H9 (cell line): ENCODE results near the gene DAB2IP. TPM values are rescaled to one million over a fixed set of nuclear protein-coding genes. Genes with fewer than 3 reads are reported as not detected.

Experiments
- DNase-seq: peaks from one replicate; pipeline ENCODE4 v3.0.0-alpha.2; 2017
- H2AFZ ChIP-seq: one replicate; pipeline ENCODE4 v1.6.1; 2013; ENCODE audit warnings: mild to moderate bottlenecking, low read length, control low read depth, moderate library complexity
- H2AK5ac ChIP-seq: 2 replicates; pipeline ENCODE4 v1.6.1; 2013; ENCODE audit warnings: low read length, control low read depth, mixed read lengths; ENCODE audit not compliant: insufficient read length
- H2BK120ac ChIP-seq: one replicate; pipeline ENCODE4 v1.6.1; 2013; ENCODE audit warnings: low read depth, mild to moderate bottlenecking, low read length, control low read depth, inconsistent platforms; ENCODE audit not compliant: poor library complexity, severe bottlenecking
- H2BK12ac ChIP-seq: 2 replicates; pipeline ENCODE4 v1.6.1; 2013; ENCODE audit warnings: low read length, control low read depth, mixed read lengths, low read depth; ENCODE audit not compliant: insufficient read length
- H2BK15ac ChIP-seq: 2 replicates; pipeline ENCODE4 v1.6.1; 2013; ENCODE audit warnings: low read depth, low read length, control low read depth
- H2BK20ac ChIP-seq: one replicate; pipeline ENCODE4 v1.6.1; 2013; ENCODE audit warnings: low read depth, mild to moderate bottlenecking, low read length, control low read depth, inconsistent platforms; ENCODE audit not compliant: poor library complexity, severe bottlenecking
- H2BK5ac ChIP-seq: 2 replicates; pipeline ENCODE4 v1.6.1; 2013; ENCODE audit warnings: low read length, control low read depth, mixed read lengths; ENCODE audit not compliant: insufficient read length
- H3K14ac ChIP-seq: 2 replicates; pipeline ENCODE4 v1.6.1; 2013; ENCODE audit warnings: low read length, control low read depth; ENCODE audit not compliant: insufficient read depth
- H3K18ac ChIP-seq: 2 replicates; pipeline ENCODE4 v1.6.1; 2013; ENCODE audit warnings: low read depth, mild to moderate bottlenecking, mixed read lengths, low read length, control low read depth; ENCODE audit not compliant: insufficient read length
- H3K23ac ChIP-seq: 2 replicates; pipeline ENCODE4 v1.6.1; 2013; ENCODE audit warnings: low read length, control low read depth, mixed read lengths, low read depth; ENCODE audit not compliant: insufficient read length
- H3K23me2 ChIP-seq: 2 replicates; pipeline ENCODE4 v1.6.1; 2013; ENCODE audit warnings: low read depth, mild to moderate bottlenecking, mixed read lengths, low read length, control low read depth; ENCODE audit not compliant: insufficient read length, poor library complexity, severe bottlenecking
- H3K27ac ChIP-seq: 2 replicates; pipeline ENCODE4 v1.5.1; 2013; ENCODE audit warnings: low read length, control low read depth, mixed read lengths, low read depth; ENCODE audit not compliant: insufficient read length
- H3K27me3 ChIP-seq: 2 replicates; pipeline ENCODE4 v1.6.1; 2013; ENCODE audit warnings: low read length, control low read depth, inconsistent platforms; ENCODE audit not compliant: insufficient read depth
- H3K4ac ChIP-seq: 2 replicates; pipeline ENCODE4 v1.6.1; 2013; ENCODE audit warnings: low read depth, mild to moderate bottlenecking, control low read depth, inconsistent platforms, low read length, moderate library complexity
- H3K4me1 ChIP-seq: 2 replicates; pipeline ENCODE4 v1.6.1; 2013; ENCODE audit warnings: low read length, control low read depth, inconsistent platforms; ENCODE audit not compliant: insufficient read depth
- H3K4me2 ChIP-seq: 2 replicates; pipeline ENCODE4 v1.6.1; 2013; ENCODE audit warnings: low read length, control low read depth, mixed read lengths; ENCODE audit not compliant: insufficient read length, insufficient read depth
- H3K56ac ChIP-seq: 2 replicates; pipeline ENCODE4 v1.6.1; 2013; ENCODE audit warnings: low read depth, mild to moderate bottlenecking, mixed read lengths, low read length, control low read depth; ENCODE audit not compliant: insufficient read length
- H3K79me1 ChIP-seq: 2 replicates; pipeline ENCODE4 v1.6.1; 2013; ENCODE audit warnings: low read depth, mild to moderate bottlenecking, moderate library complexity, low read length, control low read depth, inconsistent platforms; ENCODE audit not compliant: insufficient read depth, poor library complexity, severe bottlenecking
- H3K79me2 ChIP-seq: 2 replicates; pipeline ENCODE4 v1.6.1; 2013; ENCODE audit warnings: low read length, control low read depth, inconsistent platforms; ENCODE audit not compliant: insufficient read depth
- H3K9ac ChIP-seq: 2 replicates; pipeline ENCODE4 v1.6.1; 2013; ENCODE audit warnings: low read length, control low read depth, mixed read lengths; ENCODE audit not compliant: insufficient read length; ENCODE audit errors: extremely low read depth
- H3K9me3 ChIP-seq: one replicate; pipeline ENCODE4 v1.6.1; 2013; ENCODE audit warnings: low read depth, low read length, inconsistent platforms; ENCODE audit not compliant: control insufficient read depth
- H3T11ph ChIP-seq: one replicate; pipeline ENCODE4 v1.6.1; 2013; ENCODE audit warnings: mild to moderate bottlenecking, low read length, control low read depth, inconsistent platforms
- H4K20me1 ChIP-seq: one replicate; pipeline ENCODE4 v1.6.1; 2013; ENCODE audit not compliant: control insufficient read depth, insufficient read length, insufficient read depth
- H4K5ac ChIP-seq: 2 replicates; pipeline ENCODE4 v1.6.1; 2013; ENCODE audit warnings: low read depth, mild to moderate bottlenecking, mixed read lengths, low read length, control low read depth; ENCODE audit not compliant: insufficient read length
- H4K8ac ChIP-seq: replicated peaks from 2 replicates; pipeline ENCODE4 v1.6.1; 2013; ENCODE audit warnings: low read length, control low read depth, mixed read lengths, low read depth; ENCODE audit not compliant: insufficient read length
- H4K91ac ChIP-seq: 2 replicates; pipeline ENCODE4 v1.6.1; 2013; ENCODE audit warnings: low read depth, mild to moderate bottlenecking, moderate library complexity, mixed read lengths, low read length, control low read depth; ENCODE audit not compliant: insufficient read length
- H3K27ac Mint-ChIP-seq, 3 experiments: 2 replicates in 2 of 3; 3 replicates in 1 of 3; pipeline ENCODE4 v1.8.0; 2020 to 2021; ENCODE audit warnings: mixed read lengths in 3 of 3, mild to moderate bottlenecking in 1 of 3, moderate library complexity in 1 of 3
- H3K27me3 Mint-ChIP-seq: 2 replicates; pipeline ENCODE4 v1.8.0; 2021; ENCODE audit warnings: low read depth, mild to moderate bottlenecking, moderate library complexity, mixed read lengths
- H3K36me3 Mint-ChIP-seq, 3 experiments: 2 replicates in 2 of 3; 3 replicates in 1 of 3; pipeline ENCODE4 v1.8.0; 2020 to 2021; ENCODE audit warnings: low read depth in 3 of 3, mixed read lengths in 3 of 3; ENCODE audit not compliant: insufficient read depth in 1 of 3
- H3K4me1 Mint-ChIP-seq, 2 experiments: 2 replicates each; pipeline ENCODE4 v1.8.0; 2020; ENCODE audit warnings: mixed read lengths in 2 of 2
- H3K4me3 Mint-ChIP-seq, 2 experiments: 2 replicates in 1 of 2; 3 replicates in 1 of 2; pipeline ENCODE4 v1.8.0; 2020 to 2021; ENCODE audit warnings: mild to moderate bottlenecking in 2 of 2, mixed read lengths in 2 of 2, moderate library complexity in 1 of 2
- H3K9me3 Mint-ChIP-seq, 2 experiments: 2 replicates in 1 of 2; 3 replicates in 1 of 2; pipeline ENCODE4 v1.8.0; 2020; ENCODE audit warnings: mild to moderate bottlenecking in 2 of 2, mixed read lengths in 2 of 2, moderate library complexity in 1 of 2
- CTCF ChIP-seq: fragments of 200-600 bp; sonication (generic); conservative IDR thresholded peaks from 3 replicates; pipeline ENCODE4 v1.8.0; 2021; ENCODE audit warnings: antibody characterized with exemption, mild to moderate bottlenecking
- WGBS: extraction: QIAGEN DNeasy Blood & Tissue Kit; methylation state at CpG from one replicate; pipeline ENCODE4 v1.1.7; 2013; ENCODE audit warnings: missing lambda C conversion rate, low lambda C conversion rate, mixed read lengths; ENCODE audit not compliant: insufficient read length; ENCODE audit errors: extremely low coverage; 5-methylcytosine and 5-hydroxymethylcytosine counted together
- total RNA-seq: library from RNA; stranded (reverse); gene quantifications from 2 replicates; pipeline ENCODE4 v1.2.1, GENCODE V29; 2021

Gene DAB2IP
- total RNA-seq, 1 experiment from 2014 or later = 22.6 TPM

- H3K9me3 Mint-ChIP-seq = no peaks in the 10 kb centered on the region
These were observed 23.0 kb upstream of the DAB2IP start for GRCh38 chr9:121628401-121628800.

More at GRCh38 chr9:121628401-121628800, 23.0 kb upstream of the DAB2IP start:
- Histone ChIP-seq H3K27ac (no peak overlapping the region), H4K91ac (no peak overlapping the region), H2BK5ac (no peak overlapping the region), H2AFZ (no peak overlapping the region), H3K4me2 (no peak overlapping the region), H3K4me1 (no peaks in the 10 kb centered on the region), H4K5ac (no peak overlapping the region), H3K14ac (no peak overlapping the region), H2AK5ac (no peak overlapping the region), H3K23me2 (no peaks in the 10 kb centered on the region), H3K56ac (no peak overlapping the region), H3K4ac (no peak overlapping the region), H3K9ac (no peak overlapping the region), H3K23ac (no peak overlapping the region), H3K9me3 (no peaks in the 10 kb centered on the region), H2BK120ac (no peak overlapping the region), H4K8ac (no peak overlapping the region), H3K79me2 (no peaks in the 10 kb centered on the region), H2BK20ac (no peak overlapping the region), H2BK12ac (no peak overlapping the region), H4K20me1 (no peaks in the 10 kb centered on the region), H3K18ac (no peak overlapping the region), H3T11ph (no peak overlapping the region), H2BK15ac (no peak overlapping the region), H3K27me3 (no peaks in the 10 kb centered on the region), H3K79me1 (no peaks in the 10 kb centered on the region)
- Mint-ChIP-seq H3K27ac (no peak overlapping the region), H3K36me3 (no peaks in the 10 kb centered on the region), H3K27me3 (no peaks in the 10 kb centered on the region), H3K4me3 (no peak overlapping the region), H3K4me1 (peaks cover 5 to 12% of the 10 kb centered on the region in 2 experiments)
- no peak for TF ChIP-seq CTCF
- WGBS = no CpG with 5 or more reads among the region's 4 CpGs
- no peak for DNase-seq
